Astrocyte of the spinal cord (primary cell): ENCODE results near the gene SYNDIG1.

Experiments used
- DNase-seq: peaks from one replicate; pipeline ENCODE4 v3.0.0; 2011; ENCODE audit warnings: low read depth, low spot score
- H3K4me3 ChIP-seq: 2 replicates; pipeline ENCODE4 v1.5.1; 2011; ENCODE audit warnings: low read depth, mild to moderate bottlenecking, low read length, moderate library complexity
- CTCF ChIP-seq: IDR thresholded peaks from 2 replicates; pipeline ENCODE4 v1.5.1; 2012; ENCODE audit warnings: low read depth, mild to moderate bottlenecking, low read length, inconsistent platforms
- in situ Hi-C: cut with HindIII; loops from 2 replicates; pipeline ENCODE4 v1.10.0; 2017; ENCODE audit warnings: low sequenced_read_pairs

The SYNDIG1 gene

GRCh38 chr20:24571159-24571558 is 101.7 kb downstream of the SYNDIG1 start:
- TF ChIP-seq CTCF = no peak

GRCh38 chr20:24572140-24572539 is 102.7 kb downstream of the SYNDIG1 start:
- no peak overlapping the region for H3K4me3 ChIP-seq
- no peak for TF ChIP-seq CTCF
- DNase-seq = no peak
- in situ Hi-C loops = no loop called here

More at GRCh38 chr20:24571159-24571558, 101.7 kb downstream of the SYNDIG1 start:
- in situ Hi-C loops = no loop called here
- no peak for DNase-seq
- H3K4me3 ChIP-seq = no peak overlapping the region

GRCh38 chr20:24572862-24573261 is 103.4 kb downstream of the SYNDIG1 start:
- H3K4me3 ChIP-seq = no peak overlapping the region
- DNase-seq = no peak
- TF ChIP-seq CTCF = no peak
- in situ Hi-C loops = no loop called here

- in situ Hi-C loops = no loop called here
- TF ChIP-seq CTCF = no peak
- H3K4me3 ChIP-seq = no peak overlapping the region
- DNase-seq = no peak
Measured at GRCh38 chr20:24573557-24573956, 104.1 kb downstream of the SYNDIG1 start.

GRCh38 chr20:24574307-24574706 is 104.9 kb downstream of the SYNDIG1 start:
- no peak for TF ChIP-seq CTCF
- in situ Hi-C loops = no loop called here

GRCh38 chr20:24574797-24575196 is 105.4 kb downstream of the SYNDIG1 start:
- in situ Hi-C loops = no loop called here
- no peak for DNase-seq
- no peak for TF ChIP-seq CTCF
- no peak overlapping the region for H3K4me3 ChIP-seq

More at GRCh38 chr20:24574307-24574706, 104.9 kb downstream of the SYNDIG1 start:
- DNase-seq = no peak
- H3K4me3 ChIP-seq = no peak overlapping the region

GRCh38 chr20:24575811-24576210 is 106.4 kb downstream of the SYNDIG1 start:
- no peak overlapping the region for H3K4me3 ChIP-seq
- no peak for TF ChIP-seq CTCF
- DNase-seq = no peak
- in situ Hi-C loops = no loop called here
